ENCODE measurements around the gene WNT5A.

GRCh38 chr3:55481744-55482495 lies 5.2 kb downstream of the WNT5A start:
- no peak for TF ChIP-seq FOXA1 (IDR thresholded peaks at IDR 0.05; ENCODE audit: borderline replicate concordance)
- TF ChIP-seq ZKSCAN3 (CRISPR knock-in tag; IDR thresholded peaks at IDR 0.05), result no peak
- no peak for TF ChIP-seq HNRNPLL (IDR thresholded peaks at IDR 0.05; ENCODE audit: low read depth, low read length, poor library complexity, severe bottlenecking)
- no peak for TF ChIP-seq NONO (IDR thresholded peaks at IDR 0.05; ENCODE audit: low read depth in 2 of 2, low read length in 1 of 2)
- TF ChIP-seq ZBTB17 (CRISPR knock-in tag; IDR thresholded peaks at IDR 0.05), result no peak
- TF ChIP-seq CTCF (IDR thresholded peaks at IDR 0.05 in 2 of 3, conservative IDR thresholded peaks at IDR 0.05 in 1 of 3; ENCODE audit: insufficient read depth in 2 of 3, low read depth in 1 of 3, low read length in 3 of 3), result no peak
- TF ChIP-seq POLR2A (conservative IDR thresholded peaks at IDR 0.05), result no peak
- no peak for TF ChIP-seq UBTF (IDR thresholded peaks at IDR 0.05; ENCODE audit: borderline replicate concordance in 1 of 2, low read depth in 2 of 2, low read length in 2 of 2)
- TF ChIP-seq HNRNPUL1 (IDR thresholded peaks at IDR 0.05; ENCODE audit: low read length), result no peak
- TF ChIP-seq NR2C1 (IDR thresholded peaks at IDR 0.05), result no peak
- TF ChIP-seq NR2C1 (tag; IDR thresholded peaks at IDR 0.05), result no peak
- no peak for TF ChIP-seq ZNF263 (CRISPR knock-in tag; IDR thresholded peaks at IDR 0.05; ENCODE audit: borderline replicate concordance)
- TF ChIP-seq GTF3C2 (IDR thresholded peaks at IDR 0.05; ENCODE audit: borderline replicate concordance, extremely low read depth, insufficient read length), result no peak
- TF ChIP-seq SMARCA5 (IDR thresholded peaks at IDR 0.05), result no peak
- TF ChIP-seq WHSC1 (IDR thresholded peaks at IDR 0.05; ENCODE audit: low read length), result no peak

Measured in K562 (cell line).